OCI-LY7 (cell line): ENCODE results near the gene NTN4. TPM values are rescaled to one million over a fixed set of nuclear protein-coding genes. Genes with fewer than 3 reads are reported as not detected.

Experiments used
- BruUV-seq: library from RNA; stranded (reverse); fragments of 400-500 nt; replicated peaks from 2 replicates; lab custom pipeline; 2021; lab: Mats Ljungman, UMichigan
- CTCF ChIA-PET: fragments of 300-600 bp; sonication (Branson Sonifier 250); formaldehyde crosslinking; loops from one replicate; lab custom pipeline; 2022; ENCODE audit warnings: antibody characterized with exemption; ENCODE audit not compliant: unreplicated experiment; lab: Charles Lee
- POLR2A ChIA-PET: fragments of 300-600 bp; sonication (Branson Sonifier 250); formaldehyde crosslinking; loops from one replicate; lab custom pipeline; 2022; ENCODE audit warnings: antibody characterized with exemption; lab: Charles Lee
- DNase-seq: peaks from one replicate; pipeline ENCODE4 v3.0.0-alpha.2; 2015; ENCODE audit warnings: low spot score
- H2AFZ ChIP-seq: fragments of 200-600 bp; sonication (generic), shearing (Covaris generic); 2 replicates; pipeline ENCODE4 v1.6.1; 2014; ENCODE audit warnings: mild to moderate bottlenecking, antibody characterized with exemption, low read length, moderate library complexity
- H3K27ac ChIP-seq: fragments of 200-600 bp; sonication (generic); 2 replicates; pipeline ENCODE4 v1.5.1; 2014; ENCODE audit warnings: mixed run types, low read depth, mild to moderate bottlenecking, moderate library complexity, low read length, inconsistent platforms; ENCODE audit not compliant: poor library complexity, severe bottlenecking
- H3K36me3 ChIP-seq: fragments of 200-600 bp; sonication (generic); 2 replicates; pipeline ENCODE4 v1.6.1; 2014; ENCODE audit warnings: mild to moderate bottlenecking, antibody characterized with exemption, low read length, moderate library complexity, mixed read lengths; ENCODE audit not compliant: insufficient read depth
- H3K4me1 ChIP-seq: fragments of 200-600 bp; sonication (generic); 2 replicates; pipeline ENCODE4 v1.5.1; 2014; ENCODE audit warnings: mild to moderate bottlenecking, low read length; ENCODE audit not compliant: insufficient read depth, poor library complexity, severe bottlenecking
- H3K4me2 ChIP-seq: fragments of 200-600 bp; sonication (generic); 2 replicates; pipeline ENCODE4 v1.6.1; 2014; ENCODE audit warnings: mild to moderate bottlenecking, low read length
- H3K4me3 ChIP-seq: fragments of 200-600 bp; sonication (generic); 2 replicates; pipeline ENCODE4 v1.5.1; 2014; ENCODE audit warnings: mild to moderate bottlenecking, low read depth, low read length; ENCODE audit not compliant: poor library complexity, severe bottlenecking
- H3K79me2 ChIP-seq: fragments of 200-600 bp; sonication (generic); 2 replicates; pipeline ENCODE4 v1.6.1; 2016; ENCODE audit warnings: low read depth, mild to moderate bottlenecking, low read length, moderate library complexity, mixed read lengths; ENCODE audit not compliant: insufficient read depth
- H3K9me2 ChIP-seq: fragments of 200-600 bp; sonication (generic); 2 replicates; pipeline ENCODE4 v1.6.1; 2016; ENCODE audit warnings: mild to moderate bottlenecking, low read length, mixed read lengths; ENCODE audit not compliant: insufficient read depth
- H3K9me3 ChIP-seq: fragments of 200-600 bp; sonication (generic); 2 replicates; pipeline ENCODE4 v1.6.1; 2014; ENCODE audit warnings: mild to moderate bottlenecking, mixed run types, low read length, mixed read lengths
- H4K20me1 ChIP-seq: fragments of 200-600 bp; sonication (generic); 2 replicates; pipeline ENCODE4 v1.6.1; 2014; ENCODE audit warnings: mild to moderate bottlenecking, antibody characterized with exemption, low read length, moderate library complexity, mixed read lengths; ENCODE audit not compliant: insufficient read depth
- EZH2phosphoT487 ChIP-seq: fragments of 200-600 bp; sonication (generic); IDR thresholded peaks from 2 replicates; pipeline ENCODE4 v1.6.1; 2018; ENCODE audit warnings: low read depth, borderline replicate concordance, mild to moderate bottlenecking, mixed run types, antibody characterized with exemption, low read length, moderate library complexity, mixed read lengths
- intact Hi-C: fragments of 100-400 bp; cut with micrococcal nuclease; formaldehyde crosslinking; loops from one replicate; pipeline ENCODE4 v1.10.0; 2022; ENCODE audit not compliant: unreplicated experiment
- total RNA-seq, 2 experiments: library from RNA; depleted of rRNA in 1 of 2; stranded (reverse); fragments of >200 nt in 1 of 2; shearing (Covaris generic) in 1 of 2; gene quantifications; 2 replicates each; pipeline ENCODE4 v1.2.3, GENCODE V29; 2014 to 2022
- TF ChIP-seq, protein P1 (sequence below): fragments of 200-600 bp; sonication (generic); conservative IDR thresholded peaks from 2 replicates; pipeline ENCODE4 v1.5.1; 2014; ENCODE audit warnings: mild to moderate bottlenecking, antibody characterized with exemption, low read length, moderate library complexity, mixed read lengths

NTN4 gene
- total RNA-seq, 2 experiments from 2014 or later = not detected

DNA sequence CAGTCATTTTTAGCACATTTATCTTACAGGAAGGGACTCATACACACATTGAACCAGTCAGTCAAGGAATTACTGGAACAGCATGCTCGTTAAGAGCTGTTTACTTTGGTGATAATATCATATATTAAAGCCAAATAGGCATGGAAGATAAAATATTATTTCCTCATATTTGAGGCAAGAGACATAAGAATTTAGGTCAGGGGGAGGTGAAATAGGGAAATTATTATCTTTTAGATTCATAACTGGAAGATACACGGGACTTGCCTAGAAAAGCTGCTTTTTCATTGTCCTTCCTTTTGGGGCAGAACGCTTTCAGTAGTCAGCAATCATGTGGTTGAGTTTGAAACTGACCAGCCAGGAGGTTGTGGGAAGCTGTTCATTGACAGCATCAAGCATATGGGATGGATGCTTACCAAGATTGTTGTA is 72.5 kb downstream of the NTN4 start:
- no TSS peak for BruUV-seq
- no peak overlapping the region for H3K4me2 ChIP-seq
- no peaks in the 10 kb centered on the region for H3K9me2 ChIP-seq
- no peaks in the 10 kb centered on the region for H3K9me3 ChIP-seq
- POLR2A ChIA-PET = interaction anchor here (0.6 to 0.7 kb wide), 4 partner anchors 9 to 262 kb away, joined by 3 to 5 read pairs (median 4); no protein-coding TSS in a partner anchor
- no peaks in the 10 kb centered on the region for H3K79me2 ChIP-seq
- intact Hi-C loops = no loop called here
- H3K27ac ChIP-seq = no peak overlapping the region
- H2AFZ ChIP-seq = no peak overlapping the region
- no peak for DNase-seq
- TF ChIP-seq EZH2phosphoT487 = no peak
- TF ChIP-seq, protein P1, sequence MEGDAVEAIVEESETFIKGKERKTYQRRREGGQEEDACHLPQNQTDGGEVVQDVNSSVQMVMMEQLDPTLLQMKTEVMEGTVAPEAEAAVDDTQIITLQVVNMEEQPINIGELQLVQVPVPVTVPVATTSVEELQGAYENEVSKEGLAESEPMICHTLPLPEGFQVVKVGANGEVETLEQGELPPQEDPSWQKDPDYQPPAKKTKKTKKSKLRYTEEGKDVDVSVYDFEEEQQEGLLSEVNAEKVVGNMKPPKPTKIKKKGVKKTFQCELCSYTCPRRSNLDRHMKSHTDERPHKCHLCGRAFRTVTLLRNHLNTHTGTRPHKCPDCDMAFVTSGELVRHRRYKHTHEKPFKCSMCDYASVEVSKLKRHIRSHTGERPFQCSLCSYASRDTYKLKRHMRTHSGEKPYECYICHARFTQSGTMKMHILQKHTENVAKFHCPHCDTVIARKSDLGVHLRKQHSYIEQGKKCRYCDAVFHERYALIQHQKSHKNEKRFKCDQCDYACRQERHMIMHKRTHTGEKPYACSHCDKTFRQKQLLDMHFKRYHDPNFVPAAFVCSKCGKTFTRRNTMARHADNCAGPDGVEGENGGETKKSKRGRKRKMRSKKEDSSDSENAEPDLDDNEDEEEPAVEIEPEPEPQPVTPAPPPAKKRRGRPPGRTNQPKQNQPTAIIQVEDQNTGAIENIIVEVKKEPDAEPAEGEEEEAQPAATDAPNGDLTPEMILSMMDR = no peak
- CTCF ChIA-PET = no interaction called here
- H3K4me1 ChIP-seq = no peaks in the 10 kb centered on the region
- no peaks in the 10 kb centered on the region for H3K36me3 ChIP-seq
- H4K20me1 ChIP-seq = no peaks in the 10 kb centered on the region
- H3K4me3 ChIP-seq = no peak overlapping the region

GRCh38 chr12:95717316-95717928 is 73.1 kb downstream of the NTN4 start:
- Histone ChIP-seq H3K27ac (no peak overlapping the region), H3K4me2 (no peak overlapping the region), H3K79me2 (no peaks in the 10 kb centered on the region), H2AFZ (no peak overlapping the region), H3K4me1 (no peaks in the 10 kb centered on the region), H3K36me3 (no peaks in the 10 kb centered on the region), H3K9me3 (no peaks in the 10 kb centered on the region), H4K20me1 (no peaks in the 10 kb centered on the region), H3K9me2 (no peaks in the 10 kb centered on the region), H3K4me3 (no peak overlapping the region)
- TF ChIP-seq EZH2phosphoT487 = no peak
- TF ChIP-seq, protein P1 = no peak
- POLR2A ChIA-PET = interaction anchor here (0.6 to 0.7 kb wide), 4 partner anchors 15 to 1154 kb away, joined by 3 to 5 read pairs (median 4); no protein-coding TSS in a partner anchor
- intact Hi-C loops = no loop called here
- CTCF ChIA-PET = no interaction called here
- DNase-seq = no peak
- BruUV-seq = no TSS peak

DNA sequence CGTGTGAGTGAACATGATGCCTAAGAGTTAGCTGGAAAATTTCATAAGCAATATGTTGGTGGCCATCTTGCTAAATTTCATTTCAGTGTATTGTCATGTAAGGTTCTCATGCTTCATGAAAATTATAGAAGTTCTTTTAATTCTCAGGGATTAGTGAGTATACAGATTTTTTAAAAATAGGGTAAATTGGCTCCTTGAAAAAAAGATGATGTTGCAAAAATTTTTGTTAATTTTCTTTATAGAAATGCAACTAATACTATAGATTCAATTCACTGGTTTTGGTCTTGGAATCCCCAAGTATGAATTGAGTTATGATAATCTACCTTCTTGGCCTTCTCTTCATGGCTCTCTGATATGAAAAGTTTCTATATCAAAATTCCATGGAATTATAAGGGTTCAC is 75.4 kb downstream of the NTN4 start:
- ChIA-PET POLR2A (interaction anchor here (0.6 to 1.0 kb wide), 2 partner anchors 17 to 174 kb away, joined by 3 to 5 read pairs; no protein-coding TSS in a partner anchor), CTCF (no interaction called here)
- Histone ChIP-seq H3K27ac (no peak overlapping the region), H2AFZ (no peak overlapping the region), H3K4me1 (no peaks in the 10 kb centered on the region), H3K36me3 (no peaks in the 10 kb centered on the region), H3K9me2 (no peaks in the 10 kb centered on the region), H4K20me1 (no peaks in the 10 kb centered on the region), H3K79me2 (no peaks in the 10 kb centered on the region), H3K9me3 (no peaks in the 10 kb centered on the region), H3K4me3 (no peak overlapping the region), H3K4me2 (no peak overlapping the region)
- TF ChIP-seq, protein P1 = 0 out of 2 replicates have a peak, but pooled peaks have one; percentile 0
- TF ChIP-seq EZH2phosphoT487 = no peak
- no peak for DNase-seq
- no TSS peak for BruUV-seq
- intact Hi-C loops = no loop called here
